GM13976 (cell line): ENCODE results near the gene CNPY1.
"Not testable (repeated sequence)": the region's sequence is repeated elsewhere in the genome, so short reads cannot be mapped to it uniquely, and the experiment has no call there.

Experiments used
- DNase-seq: peaks from one replicate; pipeline ENCODE4 v3.0.0; 2012; ENCODE audit warnings: low spot score
- in situ Hi-C: fragments of 300-500 bp; cut with MboI; formaldehyde crosslinking; loops from one replicate; pipeline ENCODE4 v1.12.0; 2022; ENCODE audit warnings: low sequenced_read_pairs, mixed read lengths, inconsistent platforms; ENCODE audit not compliant: unreplicated experiment
- TF ChIP-seq, protein P1 (sequence below): IDR thresholded peaks from 2 replicates; pipeline ENCODE4 v1.5.1; 2012; ENCODE audit warnings: borderline replicate concordance, mild to moderate bottlenecking; ENCODE audit not compliant: insufficient read depth; ENCODE audit errors: extremely low read depth, missing control alignments, control extremely low read depth

Gene CNPY1

DNA sequence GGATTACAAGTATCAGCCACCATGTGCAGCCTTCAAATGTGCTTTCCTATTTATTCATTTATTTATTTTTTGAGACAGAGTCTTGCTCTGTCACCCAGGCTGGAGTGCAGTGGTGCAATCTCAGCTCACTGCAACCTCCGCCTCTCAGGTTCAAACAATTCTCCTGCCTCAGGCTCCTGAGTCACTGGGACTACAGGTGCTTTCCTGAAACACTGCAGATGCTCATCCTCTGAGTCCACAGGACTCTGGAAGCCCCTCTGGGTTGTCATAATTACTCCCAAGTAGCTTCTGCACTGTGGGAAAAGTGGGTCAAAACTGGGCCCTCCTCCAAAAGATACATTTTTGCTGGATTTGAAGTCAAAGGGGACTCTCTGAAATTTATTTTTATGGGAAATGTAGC lies at the start of gene CNPY1:
CNPY1 (minus strand) TSS at position 111 of the 400 bp plus-strand sequence. CDS start 630 bp downstream, outside the sequence.
- in situ Hi-C loops: loop anchor here (25.0 kb wide), 1 partner anchor 634 kb away; no protein-coding TSS in a partner anchor
- not testable (repeated sequence) for DNase-seq

DNA sequence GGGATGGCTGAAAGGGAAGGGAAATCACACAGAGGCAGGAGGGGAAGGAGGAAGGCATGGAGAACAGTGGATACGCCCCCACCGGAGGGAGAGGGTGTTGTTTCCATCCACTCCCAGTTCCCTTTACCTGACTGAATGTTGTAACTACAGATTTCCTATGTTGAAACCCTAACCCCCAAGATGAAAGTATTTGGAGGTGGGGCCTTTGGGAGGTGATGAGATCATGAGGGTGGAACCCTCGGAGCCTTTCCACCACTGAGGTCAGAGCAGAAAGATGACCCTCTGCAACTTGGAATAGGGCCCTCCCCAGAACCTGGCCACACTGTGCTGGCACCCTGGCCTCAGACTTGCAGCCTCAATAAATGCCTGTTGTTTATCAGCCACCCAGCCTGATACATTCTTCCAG lies 48.6 kb upstream of the CNPY1 start:
- in situ Hi-C loops: loop anchor here (10.0 kb wide), 1 partner anchor 160 kb away; no protein-coding TSS in a partner anchor
- TF ChIP-seq, protein P1, sequence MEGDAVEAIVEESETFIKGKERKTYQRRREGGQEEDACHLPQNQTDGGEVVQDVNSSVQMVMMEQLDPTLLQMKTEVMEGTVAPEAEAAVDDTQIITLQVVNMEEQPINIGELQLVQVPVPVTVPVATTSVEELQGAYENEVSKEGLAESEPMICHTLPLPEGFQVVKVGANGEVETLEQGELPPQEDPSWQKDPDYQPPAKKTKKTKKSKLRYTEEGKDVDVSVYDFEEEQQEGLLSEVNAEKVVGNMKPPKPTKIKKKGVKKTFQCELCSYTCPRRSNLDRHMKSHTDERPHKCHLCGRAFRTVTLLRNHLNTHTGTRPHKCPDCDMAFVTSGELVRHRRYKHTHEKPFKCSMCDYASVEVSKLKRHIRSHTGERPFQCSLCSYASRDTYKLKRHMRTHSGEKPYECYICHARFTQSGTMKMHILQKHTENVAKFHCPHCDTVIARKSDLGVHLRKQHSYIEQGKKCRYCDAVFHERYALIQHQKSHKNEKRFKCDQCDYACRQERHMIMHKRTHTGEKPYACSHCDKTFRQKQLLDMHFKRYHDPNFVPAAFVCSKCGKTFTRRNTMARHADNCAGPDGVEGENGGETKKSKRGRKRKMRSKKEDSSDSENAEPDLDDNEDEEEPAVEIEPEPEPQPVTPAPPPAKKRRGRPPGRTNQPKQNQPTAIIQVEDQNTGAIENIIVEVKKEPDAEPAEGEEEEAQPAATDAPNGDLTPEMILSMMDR: no peak
- DNase-seq: no peak

DNA sequence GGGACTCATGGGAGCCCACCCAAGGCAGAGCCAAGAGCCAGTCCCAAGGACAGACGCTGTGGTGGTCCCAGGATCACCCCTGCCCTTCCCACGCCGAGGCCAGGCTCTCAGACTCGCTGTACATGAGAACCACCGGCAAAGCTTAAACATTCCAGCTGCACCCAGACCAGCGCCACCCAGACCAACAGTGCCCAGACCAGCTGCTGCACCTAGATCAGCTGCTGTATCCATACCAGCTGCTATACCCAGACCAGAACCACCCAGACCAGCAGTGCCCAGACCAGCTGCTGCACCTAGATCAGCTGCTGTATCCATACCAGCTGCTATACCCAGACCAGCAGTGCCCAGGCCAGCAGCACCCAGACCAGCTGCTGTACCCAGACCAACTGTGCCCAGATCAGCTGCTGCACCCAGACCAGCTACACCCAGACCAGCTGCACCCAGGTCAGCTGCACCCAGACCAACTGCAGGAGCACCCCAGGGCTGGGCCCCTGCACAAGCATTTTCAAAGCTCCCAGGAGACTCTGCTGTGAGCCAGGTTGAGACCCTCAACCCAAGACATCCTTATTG lies 47.9 kb upstream of the CNPY1 start:
- TF ChIP-seq, protein P1: no peak
- no peak for DNase-seq
- in situ Hi-C loops: loop anchor here (10.0 kb wide), 1 partner anchor 161 kb away; no protein-coding TSS in a partner anchor

DNA sequence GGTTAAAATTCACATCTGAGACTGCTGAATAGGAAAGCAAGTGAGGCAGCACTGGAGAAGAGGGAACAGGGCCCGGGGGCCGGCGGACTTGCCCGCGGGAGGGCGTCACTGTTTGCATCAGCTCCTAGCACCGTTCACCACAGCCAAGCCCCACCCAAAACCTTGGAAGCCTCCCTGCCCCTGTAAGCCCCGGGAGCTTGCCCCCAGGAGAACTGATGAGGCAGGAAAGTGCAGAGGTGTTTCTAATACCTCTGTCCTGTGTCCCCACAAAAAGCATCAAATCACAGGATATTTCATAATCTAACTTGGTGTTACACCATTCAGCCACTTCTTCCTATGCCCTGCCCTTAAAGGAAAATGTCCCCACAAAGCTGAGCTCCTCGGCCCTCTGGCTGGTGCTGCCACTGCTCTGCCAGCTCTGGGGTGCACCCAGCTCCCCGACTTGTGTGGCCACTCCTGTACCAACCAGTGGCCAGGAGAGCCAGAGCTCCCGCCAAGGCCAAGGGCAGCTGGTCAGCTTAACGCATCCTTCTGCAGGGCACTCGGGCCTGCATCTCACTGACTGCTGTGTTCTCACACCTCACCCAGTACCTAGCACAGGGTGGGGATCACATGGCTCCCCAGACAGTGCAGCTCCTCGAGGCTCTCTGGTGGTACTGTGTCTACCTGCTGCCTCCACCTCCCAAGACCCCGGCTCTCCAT lies 47.3 kb upstream of the CNPY1 start:
- no peak for DNase-seq
- TF ChIP-seq, protein P1: no peak
- in situ Hi-C loops: loop anchor here (10.0 kb wide), 1 partner anchor 161 kb away; no protein-coding TSS in a partner anchor

DNA sequence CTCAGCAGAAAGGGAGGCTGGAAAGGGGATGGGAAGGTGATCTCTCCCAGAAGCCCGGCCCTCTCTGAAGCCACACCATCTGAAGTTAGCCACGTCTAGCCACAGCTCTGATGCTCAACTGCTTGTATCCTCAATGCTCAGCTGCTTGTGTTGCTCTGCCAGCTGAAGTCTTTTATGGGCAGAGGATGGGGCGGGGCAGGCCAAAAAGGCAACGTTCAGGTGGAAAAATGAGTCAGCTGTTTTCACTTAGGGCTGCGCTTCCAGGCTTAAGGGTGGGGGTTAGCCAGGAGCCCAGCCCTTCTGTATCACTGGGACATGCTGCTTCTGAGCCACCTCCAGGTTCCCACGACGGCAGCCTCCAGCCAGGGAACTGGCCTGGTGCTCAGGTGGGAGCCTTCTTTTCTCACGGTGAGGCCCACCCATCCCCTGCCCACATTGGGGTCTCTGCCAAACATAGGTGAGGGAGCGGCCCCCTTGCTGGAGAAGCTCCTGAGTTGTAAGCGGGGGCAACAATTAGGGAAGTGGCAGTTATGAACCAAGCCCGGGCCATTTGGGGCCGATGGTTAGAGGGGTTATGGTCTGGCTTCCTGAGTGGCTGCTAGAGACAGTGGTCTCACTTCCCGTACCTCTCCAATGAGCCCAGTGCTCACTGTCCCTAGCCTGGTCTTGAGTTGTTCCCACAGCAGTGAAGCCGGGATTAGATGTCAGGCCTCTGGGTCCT lies 44.9 kb upstream of the CNPY1 start:
- in situ Hi-C loops: loop anchor here (10.0 kb wide), 1 partner anchor 164 kb away; no protein-coding TSS in a partner anchor
- DNase-seq: no peak
- TF ChIP-seq, protein P1: no peak

DNA sequence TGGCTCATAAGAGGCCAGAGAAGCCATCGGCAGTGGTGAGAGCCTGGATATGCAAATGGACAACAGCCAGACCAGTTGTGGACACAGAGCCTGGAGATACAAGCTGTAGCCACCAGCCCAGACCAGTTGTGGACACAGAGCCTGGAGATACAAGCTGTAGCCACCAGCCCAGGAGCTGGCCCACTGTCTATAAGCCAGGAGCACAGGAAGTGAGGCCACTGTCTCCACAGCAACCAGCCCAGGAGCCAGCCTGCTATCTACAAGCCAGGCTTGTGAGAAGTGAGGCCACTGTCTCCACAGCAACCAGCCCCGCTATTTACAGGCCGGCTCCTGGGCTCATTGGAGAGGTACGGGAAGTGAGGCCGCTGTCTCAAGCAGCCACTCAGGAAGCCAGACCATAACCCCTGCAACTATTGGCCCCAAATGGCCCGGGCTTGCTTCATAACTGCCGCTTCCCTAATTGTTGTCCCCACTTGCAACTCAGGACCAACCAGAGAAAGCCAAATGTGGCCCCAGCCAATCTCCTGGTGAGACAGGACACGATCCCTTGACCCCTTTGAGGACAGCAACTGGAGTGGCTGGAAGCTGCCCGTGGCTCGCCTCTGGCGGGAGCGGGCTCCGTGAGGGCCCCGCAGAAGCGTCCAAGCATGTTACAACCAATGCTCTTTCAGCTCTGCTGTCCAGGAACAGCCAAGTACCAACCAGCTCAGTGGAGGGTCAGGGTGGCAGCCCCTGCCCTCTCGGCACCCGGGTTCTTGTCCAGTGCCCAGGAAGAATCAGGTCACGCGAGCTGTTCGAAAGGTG lies 44.1 kb upstream of the CNPY1 start:
- TF ChIP-seq, protein P1: no peak
- peak; percentile 60 for DNase-seq
- in situ Hi-C loops: loop anchor here (10.0 kb wide), 1 partner anchor 164 kb away; no protein-coding TSS in a partner anchor
